Measurements from ENCODE around the gene OSTN.

OSTN gene

GRCh38 chr3:191301017-191301416 lies 102.0 kb downstream of the OSTN start:
- H3K27me3 ChIP-seq (ENCODE audit: insufficient read depth, low read depth, severe bottlenecking): no peaks in the 10 kb centered on the region
- no peak overlapping the region for H3K4me3 ChIP-seq (ENCODE audit: low read depth, low read length)
- H3K9me3 ChIP-seq (ENCODE audit: severe bottlenecking): no peaks in the 10 kb centered on the region
- no peak overlapping the region for H3K27ac ChIP-seq
- DNase-seq: no peak
- no peaks in the 10 kb centered on the region for H3K36me3 ChIP-seq
- no peak for TF ChIP-seq CTCF (IDR thresholded peaks at IDR 0.05; ENCODE audit: low read depth, low read length)

GRCh38 chr3:191301782-191302411 lies 102.9 kb downstream of the OSTN start:
- no peak for DNase-seq
- H3K9me3 ChIP-seq (ENCODE audit: severe bottlenecking): no peaks in the 10 kb centered on the region

DNA sequence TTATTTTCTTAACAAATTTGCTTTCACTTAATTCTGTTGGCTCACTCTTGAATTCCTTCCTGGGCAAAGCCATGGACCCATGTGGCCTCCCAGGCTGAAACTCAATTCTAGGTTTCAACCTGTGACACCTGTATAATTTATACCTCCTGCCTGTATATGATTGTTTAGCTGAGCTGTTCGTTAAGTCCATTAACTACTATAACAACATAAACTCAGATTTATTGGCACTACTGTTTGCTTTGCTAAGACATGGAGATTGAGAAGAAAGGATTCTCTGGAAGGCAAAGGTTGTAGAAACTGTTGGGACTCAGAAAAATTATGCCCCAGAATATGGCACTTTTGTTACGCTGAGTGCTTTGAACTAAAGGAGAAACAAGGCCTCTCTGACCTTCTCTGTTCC lies 103.4 kb downstream of the OSTN start:
- no peaks in the 10 kb centered on the region for H3K9me3 ChIP-seq (ENCODE audit: severe bottlenecking)
- no peaks in the 10 kb centered on the region for H3K36me3 ChIP-seq
- no peak overlapping the region for H3K27ac ChIP-seq
- no peaks in the 10 kb centered on the region for H3K27me3 ChIP-seq (ENCODE audit: insufficient read depth, low read depth, severe bottlenecking)
- no peak overlapping the region for H3K4me3 ChIP-seq (ENCODE audit: low read depth, low read length)
- no peak for TF ChIP-seq CTCF (IDR thresholded peaks at IDR 0.05; ENCODE audit: low read depth, low read length)
- DNase-seq: no peak

More at GRCh38 chr3:191301782-191302411, 102.9 kb downstream of the OSTN start:
- Histone ChIP-seq H3K4me3 (ENCODE audit: low read depth, low read length) (no peak overlapping the region), H3K36me3 (no peaks in the 10 kb centered on the region), H3K27ac (no peak overlapping the region), H3K27me3 (ENCODE audit: insufficient read depth, low read depth, severe bottlenecking) (no peaks in the 10 kb centered on the region)
- no peak for TF ChIP-seq CTCF (IDR thresholded peaks at IDR 0.05; ENCODE audit: low read depth, low read length)

GRCh38 chr3:191303596-191303995 lies 104.6 kb downstream of the OSTN start:
- no peak for TF ChIP-seq CTCF (IDR thresholded peaks at IDR 0.05; ENCODE audit: low read depth, low read length)
- DNase-seq: no peak
- H3K27ac ChIP-seq: no peak overlapping the region
- H3K36me3 ChIP-seq: no peaks in the 10 kb centered on the region
- no peaks in the 10 kb centered on the region for H3K9me3 ChIP-seq (ENCODE audit: severe bottlenecking)
- no peaks in the 10 kb centered on the region for H3K27me3 ChIP-seq (ENCODE audit: insufficient read depth, low read depth, severe bottlenecking)
- H3K4me3 ChIP-seq (ENCODE audit: low read depth, low read length): no peak overlapping the region

- no peak for DNase-seq
- no peak for TF ChIP-seq CTCF (IDR thresholded peaks at IDR 0.05; ENCODE audit: low read depth, low read length)
- no peaks in the 10 kb centered on the region for H3K9me3 ChIP-seq (ENCODE audit: severe bottlenecking)
- H3K27ac ChIP-seq: no peak overlapping the region
- no peaks in the 10 kb centered on the region for H3K27me3 ChIP-seq (ENCODE audit: insufficient read depth, low read depth, severe bottlenecking)
- no peaks in the 10 kb centered on the region for H3K36me3 ChIP-seq
- no peak overlapping the region for H3K4me3 ChIP-seq (ENCODE audit: low read depth, low read length)
Measured at GRCh38 chr3:191306428-191306827, 107.4 kb downstream of the OSTN start.

DNA sequence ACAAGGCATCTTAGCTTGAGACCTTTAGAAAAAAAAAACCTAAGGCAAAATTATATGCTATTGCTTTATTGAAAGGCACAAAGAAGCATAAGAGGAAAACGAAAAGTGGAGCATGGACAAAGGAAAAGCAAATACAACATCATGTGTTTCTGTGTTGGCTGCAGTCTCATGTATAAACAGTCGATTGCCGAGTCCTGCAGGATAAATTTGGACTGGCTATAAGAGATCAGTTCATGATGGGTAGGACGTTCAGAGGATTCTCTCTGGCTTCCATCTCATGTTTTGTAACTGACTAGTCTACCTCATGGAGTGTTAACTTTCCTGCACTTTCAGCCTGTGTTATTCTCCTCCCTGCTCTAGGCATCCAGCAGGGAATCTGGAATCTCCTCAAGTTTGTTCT lies 108.3 kb downstream of the OSTN start:
- Histone ChIP-seq H3K27me3 (ENCODE audit: insufficient read depth, low read depth, severe bottlenecking) (no peaks in the 10 kb centered on the region), H3K4me3 (ENCODE audit: low read depth, low read length) (no peak overlapping the region), H3K27ac (no peak overlapping the region), H3K9me3 (ENCODE audit: severe bottlenecking) (no peaks in the 10 kb centered on the region), H3K36me3 (no peaks in the 10 kb centered on the region)
- no peak for TF ChIP-seq CTCF (IDR thresholded peaks at IDR 0.05; ENCODE audit: low read depth, low read length)
- no peak for DNase-seq

Data from WERI-Rb-1 (cell line).